ENCODE measurements around the gene SLC13A2.

GRCh38 chr17:28508211-28508724 is 34.8 kb downstream of the SLC13A2 start:
- no peak for TF ChIP-seq EZH2 (IDR thresholded peaks at IDR 0.05)
- TF ChIP-seq POLR2AphosphoS5 (IDR thresholded peaks at IDR 0.05; ENCODE audit: borderline replicate concordance, low read depth, low read length) = no peak
- TF ChIP-seq FOXP2 (optimal IDR thresholded peaks at IDR 0.05; ENCODE audit: control extremely low read depth, extremely low read length, insufficient read depth) = no peak
